Bronchial epithelial cell (primary cell): ENCODE results near the gene DSCAM. TPM values are rescaled to one million over a fixed set of nuclear protein-coding genes. Genes with fewer than 3 reads are reported as not detected.

Source experiments
- DNase-seq: peaks from one replicate; pipeline ENCODE4 v3.0.0-alpha.2; 2010; ENCODE audit warnings: low read depth
- FAIRE-seq: peaks from 2 replicates; lab custom pipeline; 2011; peaks lifted over from hg19 to GRCh38; lab: Jason Lieb, UNC
- H3K27me3 ChIP-seq: 2 replicates; pipeline ENCODE4 v1.5.1; 2011; ENCODE audit warnings: low read length; ENCODE audit not compliant: control insufficient read depth, insufficient read depth
- H3K36me3 ChIP-seq: 2 replicates; pipeline ENCODE4 v1.5.1; 2011; ENCODE audit warnings: low read length; ENCODE audit not compliant: control insufficient read depth, insufficient read depth
- H3K4me3 ChIP-seq: 2 replicates; pipeline ENCODE4 v1.5.1; 2011; ENCODE audit warnings: mild to moderate bottlenecking, low read depth, low read length, control low read depth
- CTCF ChIP-seq: IDR thresholded peaks from 2 replicates; pipeline ENCODE4 v1.5.1; 2011; ENCODE audit warnings: mild to moderate bottlenecking, moderate library complexity, low read length, control low read depth, inconsistent platforms; ENCODE audit not compliant: insufficient read depth, severe bottlenecking
- total RNA-seq: library from RNA; depleted of rRNA; stranded (reverse); fragments of >200 nt; gene quantifications from 2 replicates; pipeline ENCODE4 v1.2.1, GENCODE V29; 2014

Gene DSCAM
- total RNA-seq, 1 donor from 2014 or later, result 0.53 TPM

- no peak for TF ChIP-seq CTCF
- Histone ChIP-seq H3K4me3 (no peak overlapping the region), H3K36me3 (no peaks in the 10 kb centered on the region), H3K27me3 (no peaks in the 10 kb centered on the region)
- no peak for FAIRE-seq
- DNase-seq, result no peak
Observed at GRCh38 chr21:40672602-40673001, 174.4 kb downstream of the DSCAM start.

GRCh38 chr21:40671716-40672115 is 175.2 kb downstream of the DSCAM start:
- no peak for FAIRE-seq
- Histone ChIP-seq H3K27me3 (no peaks in the 10 kb centered on the region), H3K4me3 (no peak overlapping the region), H3K36me3 (no peaks in the 10 kb centered on the region)
- TF ChIP-seq CTCF, result no peak
- DNase-seq, result no peak

GRCh38 chr21:40668555-40669275 is 178.2 kb downstream of the DSCAM start:
- Histone ChIP-seq H3K4me3 (no peak overlapping the region), H3K36me3 (no peaks in the 10 kb centered on the region), H3K27me3 (no peaks in the 10 kb centered on the region)
- TF ChIP-seq CTCF, result no peak
- no peak for FAIRE-seq
- DNase-seq, result no peak

- no peaks in the 10 kb centered on the region for H3K27me3 ChIP-seq
- no peak for TF ChIP-seq CTCF
- H3K36me3 ChIP-seq, result no peaks in the 10 kb centered on the region
- FAIRE-seq (no peak), DNase-seq (peak; percentile 11)
- no peak overlapping the region for H3K4me3 ChIP-seq
Observed at GRCh38 chr21:40667967-40668366, 179.0 kb downstream of the DSCAM start.

- TF ChIP-seq CTCF, result no peak
- DNase-seq (no peak), FAIRE-seq (peak; percentile 91)
- Histone ChIP-seq H3K27me3 (no peaks in the 10 kb centered on the region), H3K4me3 (no peak overlapping the region), H3K36me3 (no peaks in the 10 kb centered on the region)
Observed at GRCh38 chr21:40662889-40663288, 184.1 kb downstream of the DSCAM start.

- Histone ChIP-seq H3K4me3 (no peak overlapping the region), H3K27me3 (no peaks in the 10 kb centered on the region), H3K36me3 (no peaks in the 10 kb centered on the region)
- FAIRE-seq, result no peak
- DNase-seq, result no peak
- no peak for TF ChIP-seq CTCF
Observed at GRCh38 chr21:40660461-40660860, 186.5 kb downstream of the DSCAM start.
